H1 (cell line): Measurements from ENCODE around the gene HACD2. TPM values are rescaled to one million over a fixed set of nuclear protein-coding genes. Genes with fewer than 3 reads are reported as not detected.

Experiments used
- CTCF ChIA-PET: fragments of 300-600 bp; sonication (Branson Sonifier 250); formaldehyde crosslinking; loops from one replicate; lab custom pipeline; 2021; ENCODE audit not compliant: partially characterized antibody; lab: Charles Lee
- POLR2A ChIA-PET: fragments of 300-600 bp; sonication (Branson Sonifier 250); formaldehyde crosslinking; loops from one replicate; lab custom pipeline; 2021; ENCODE audit warnings: inconsistent platforms; ENCODE audit not compliant: partially characterized antibody; lab: Charles Lee
- DNase-seq, 2 experiments: peaks; one replicate each; pipeline versions ENCODE4 v3.0.0 to v3.0.0-alpha.2; 2010 to 2022; ENCODE audit warnings: low spot score in 2 of 2, low read depth in 1 of 2, mixed read lengths in 1 of 2
- FAIRE-seq: peaks from 2 replicates; lab custom pipeline; 2011; peaks lifted over from hg19 to GRCh38; lab: Jason Lieb, UNC
- H2AFZ ChIP-seq: 2 replicates; pipeline ENCODE4 v1.8.1; 2012; ENCODE audit warnings: low read length, inconsistent platforms
- H2AK5ac ChIP-seq: 2 replicates; pipeline ENCODE4 v1.6.1; 2013; ENCODE audit warnings: low read depth, low read length
- H2BK120ac ChIP-seq: replicated peaks from 2 replicates; pipeline ENCODE3; 2013; ENCODE audit warnings: low read depth, low read length, inconsistent platforms
- H2BK12ac ChIP-seq: 2 replicates; pipeline ENCODE4 v1.6.1; 2013; ENCODE audit warnings: low read depth, low read length
- H2BK15ac ChIP-seq: 2 replicates; pipeline ENCODE4 v1.6.1; 2013; ENCODE audit warnings: low read length
- H2BK20ac ChIP-seq: 2 replicates; pipeline ENCODE4 v1.6.1; 2013; ENCODE audit warnings: low read length
- H2BK5ac ChIP-seq: 2 replicates; pipeline ENCODE4 v1.6.1; 2013; ENCODE audit warnings: low read depth, low read length
- H3K14ac ChIP-seq: 2 replicates; pipeline ENCODE4 v1.6.1; 2013; ENCODE audit warnings: inconsistent platforms; ENCODE audit not compliant: insufficient read length
- H3K18ac ChIP-seq: 2 replicates; pipeline ENCODE4 v1.6.1; 2013; ENCODE audit warnings: low read length; ENCODE audit errors: extremely low read depth
- H3K23ac ChIP-seq: 2 replicates; pipeline ENCODE4 v1.6.1; 2013; ENCODE audit warnings: inconsistent platforms; ENCODE audit not compliant: insufficient read length
- H3K23me2 ChIP-seq: 2 replicates; pipeline ENCODE4 v1.6.1; 2013; ENCODE audit warnings: low read depth, low read length
- H3K27ac ChIP-seq: 2 replicates; pipeline ENCODE4 v1.6.1; 2011; ENCODE audit warnings: low read depth, low read length, inconsistent platforms
- H3K27me3 ChIP-seq, 4 experiments: replicated peaks in 1 of 4; 1 replicate in 1 of 4; 2 replicates in 3 of 4; pipeline versions ENCODE4 v1.6.1 to v1.8.1; 2011 to 2013; ENCODE audit warnings: low read length in 3 of 4, mild to moderate bottlenecking in 3 of 4, inconsistent platforms in 2 of 4, mixed read lengths in 2 of 4, moderate library complexity in 1 of 4; ENCODE audit not compliant: control insufficient read depth in 3 of 4, insufficient read depth in 3 of 4; ENCODE audit errors: extremely low read depth in 1 of 4
- H3K36me3 ChIP-seq, 4 experiments: 2 replicates each; pipeline versions ENCODE4 v1.6.1 to v1.8.1; 2011 to 2013; ENCODE audit warnings: mild to moderate bottlenecking in 4 of 4, low read length in 3 of 4, moderate library complexity in 2 of 4, control low read depth in 1 of 4, inconsistent platforms in 1 of 4; ENCODE audit not compliant: insufficient read depth in 4 of 4, control insufficient read depth in 2 of 4
- H3K4ac ChIP-seq: replicated peaks from 2 replicates; pipeline ENCODE3; 2013; ENCODE audit warnings: low read length, low read depth, mixed read lengths, inconsistent platforms; ENCODE audit not compliant: insufficient read length
- H3K4me1 ChIP-seq, 4 experiments: replicated peaks in 1 of 4; 1 replicate in 1 of 4; 2 replicates in 3 of 4; pipeline versions ENCODE4 v1.6.1 to v1.8.1; 2011 to 2013; ENCODE audit warnings: low read length in 3 of 4, inconsistent platforms in 2 of 4, mixed read lengths in 1 of 4; ENCODE audit not compliant: insufficient read depth in 4 of 4, control insufficient read depth in 3 of 4
- H3K4me2 ChIP-seq, 2 experiments: 2 replicates each; pipeline versions ENCODE4 v1.6.1 to v1.8.1; 2011 to 2013; ENCODE audit warnings: low read depth in 2 of 2, low read length in 2 of 2, control low read depth in 1 of 2, inconsistent platforms in 1 of 2, mild to moderate bottlenecking in 1 of 2; ENCODE audit not compliant: insufficient read depth in 1 of 2
- H3K4me3 ChIP-seq, 4 experiments: fragments of 200-600, 300-600 bp in 1 of 4; sonication (generic), shearing (Covaris generic), sonication (Bioruptor Twin) in 1 of 4; 2 replicates each; pipeline versions ENCODE4 v1.5.1 to v1.8.1; 2011 to 2016; ENCODE audit warnings: low read length in 4 of 4, low read depth in 3 of 4, control low read depth in 2 of 4, inconsistent platforms in 2 of 4, mild to moderate bottlenecking in 2 of 4, mixed read lengths in 1 of 4, moderate library complexity in 1 of 4; ENCODE audit not compliant: insufficient read depth in 2 of 4; ENCODE audit errors: extremely low read depth in 1 of 4
- H3K56ac ChIP-seq: replicated peaks from 2 replicates; pipeline ENCODE3; 2013; ENCODE audit warnings: low read depth, mild to moderate bottlenecking, mixed read lengths, low read length, inconsistent platforms; ENCODE audit not compliant: insufficient read length
- H3K79me1 ChIP-seq: 2 replicates; pipeline ENCODE4 v1.6.1; 2013; ENCODE audit warnings: low read depth, low read length, control low read depth
- H3K79me2 ChIP-seq, 2 experiments: 2 replicates each; pipeline versions ENCODE4 v1.6.1 to v1.8.1; 2012 to 2013; ENCODE audit warnings: low read length in 2 of 2, mild to moderate bottlenecking in 2 of 2, inconsistent platforms in 1 of 2; ENCODE audit not compliant: insufficient read depth in 2 of 2, control insufficient read depth in 1 of 2
- H3K9ac ChIP-seq, 4 experiments: replicated peaks in 1 of 4; 1 replicate in 1 of 4; 2 replicates in 3 of 4; pipeline versions ENCODE4 v1.6.1 to v1.8.1; 2011 to 2013; ENCODE audit warnings: low read depth in 3 of 4, low read length in 3 of 4, control low read depth in 2 of 4, mild to moderate bottlenecking in 2 of 4, moderate library complexity in 2 of 4, inconsistent platforms in 1 of 4; ENCODE audit errors: extremely low read depth in 1 of 4
- H3K9me3 ChIP-seq, 2 experiments: 2 replicates each; pipeline versions ENCODE4 v1.6.1 to v1.8.1; 2012 to 2013; ENCODE audit warnings: mild to moderate bottlenecking in 2 of 2, moderate library complexity in 2 of 2, control low read depth in 1 of 2, inconsistent platforms in 1 of 2, low read depth in 1 of 2, low read length in 1 of 2, mixed read lengths in 1 of 2; ENCODE audit not compliant: insufficient read depth in 2 of 2
- H4K20me1 ChIP-seq, 2 experiments: replicated peaks in 1 of 2; 2 replicates each; pipeline versions ENCODE3 to v1.8.1; 2011 to 2013; ENCODE audit warnings: inconsistent platforms in 2 of 2, low read length in 2 of 2, mild to moderate bottlenecking in 1 of 2; ENCODE audit not compliant: insufficient read depth in 2 of 2, control insufficient read depth in 1 of 2
- H4K5ac ChIP-seq: 2 replicates; pipeline ENCODE4 v1.6.1; 2013; ENCODE audit warnings: low read length, low read depth, mixed read lengths, inconsistent platforms; ENCODE audit not compliant: insufficient read length
- H4K8ac ChIP-seq: 2 replicates; pipeline ENCODE4 v1.8.0; 2013; ENCODE audit warnings: mild to moderate bottlenecking, moderate library complexity, low read length, inconsistent platforms; ENCODE audit not compliant: insufficient read depth; ENCODE audit errors: extremely low read depth
- H4K91ac ChIP-seq: replicated peaks from 2 replicates; pipeline ENCODE3; 2013; ENCODE audit warnings: low read length, mixed read lengths, inconsistent platforms; ENCODE audit not compliant: insufficient read length
- CTCF ChIP-seq, 3 experiments: IDR thresholded peaks; 1 replicate in 2 of 3; 2 replicates in 1 of 3; pipeline versions ENCODE4 v1.5.1 to v1.6.1; 2011; ENCODE audit warnings: low read length in 3 of 3, mild to moderate bottlenecking in 3 of 3, inconsistent platforms in 2 of 3, low read depth in 1 of 3, moderate library complexity in 1 of 3; ENCODE audit not compliant: insufficient read depth in 1 of 3; ENCODE audit errors: control extremely low read depth in 1 of 3
- EZH2 ChIP-seq: fragments of 200-600 bp; sonication (generic); IDR thresholded peaks from 2 replicates; pipeline ENCODE4 v1.7.1; 2012; ENCODE audit warnings: low read depth, mild to moderate bottlenecking, moderate library complexity, low read length, inconsistent platforms; ENCODE audit not compliant: severe bottlenecking
- HDAC2 ChIP-seq, 2 experiments: fragments of 300-600 bp in 1 of 2; sonication (generic) in 1 of 2; IDR thresholded peaks; 2 replicates each; pipeline ENCODE4 v1.6.1; 2011 to 2012; ENCODE audit warnings: low read depth in 2 of 2, low read length in 2 of 2, mild to moderate bottlenecking in 2 of 2, moderate library complexity in 2 of 2, borderline replicate concordance in 1 of 2, inconsistent platforms in 1 of 2
- NANOG ChIP-seq: IDR thresholded peaks from 2 replicates; pipeline ENCODE4 v1.6.1; 2011; ENCODE audit warnings: low read length, low read depth, mild to moderate bottlenecking, inconsistent platforms; ENCODE audit not compliant: insufficient read depth, poor library complexity, severe bottlenecking
- RFX5 ChIP-seq: IDR thresholded peaks from 2 replicates; pipeline ENCODE4 v1.6.1; 2011; ENCODE audit warnings: low read depth, low read length, improper control_type of control experiment, borderline replicate concordance
- SIX5 ChIP-seq: IDR thresholded peaks from 2 replicates; pipeline ENCODE4 v1.6.1; 2011; ENCODE audit warnings: mild to moderate bottlenecking, low read depth, low read length
- TBP ChIP-seq: IDR thresholded peaks from 2 replicates; pipeline ENCODE4 v1.6.1; 2011; ENCODE audit warnings: low read depth, low read length, improper control_type of control experiment
- WGBS, 2 experiments: shearing (Covaris generic) in 1 of 2; methylation state at CpG; one replicate each; pipeline versions ENCODE4 v1.1.6 to v1.1.7; 2013 to 2015; ENCODE audit warnings: low lambda C conversion rate in 2 of 2, mixed read lengths in 2 of 2, inconsistent platforms in 1 of 2, low coverage in 1 of 2, missing lambda C conversion rate in 1 of 2; ENCODE audit not compliant: insufficient replicate concordance in 2 of 2, insufficient coverage in 1 of 2, insufficient read length in 1 of 2; ENCODE audit errors: extremely low coverage in 1 of 2, missing lambda C conversion rate in 1 of 2; 5-methylcytosine and 5-hydroxymethylcytosine counted together
- polyA plus RNA-seq, 7 experiments: library from polyadenylated mRNA; depleted of rRNA in 3 of 7; stranded (reverse) in 5 of 7; unstranded in 2 of 7; fragments of >200 nt in 5 of 7; fragments of 200-250 nt in 2 of 7; gene quantifications; 1 replicate in 5 of 7; 2 replicates in 1 of 7; 4 replicates in 1 of 7; pipeline versions ENCODE4 v1.2.1 to v1.2.3, GENCODE V29; 2011 to 2013; ENCODE audit warnings: missing spikeins in 2 of 7, mixed read lengths in 2 of 7
- total RNA-seq: library from RNA; stranded (reverse); fragmentation: NEBNext Ultra II Directional; extraction: Animal tissue kit (Norgen Biotek cat#: 25700); gene quantifications from 2 replicates; pipeline ENCODE4 v1.2.1, GENCODE V29; 2021

Gene HACD2
- total and polyA plus RNA-seq, 2 of the 8 experiments (the other 6 are each of a cell fraction or from before 2014, with no cell fraction given) = 24.9 to 31.2 TPM

- Histone ChIP-seq H3K4me2 (no peak overlapping the region), H4K20me1 (no peaks in the 10 kb centered on the region), H3K9me3 (no peaks in the 10 kb centered on the region), H3K56ac (no peak overlapping the region), H3K4me1 (no peaks in the 10 kb centered on the region), H3K23me2 (no peaks in the 10 kb centered on the region), H4K8ac (no peak overlapping the region), H3K27ac (no peak overlapping the region), H3K18ac (no peak overlapping the region), H2AFZ (no peak overlapping the region), H2BK5ac (no peak overlapping the region), H2BK12ac (no peak overlapping the region), H4K5ac (no peak overlapping the region), H2BK20ac (no peak overlapping the region), H3K4ac (no peak overlapping the region), H2AK5ac (no peak overlapping the region), H3K79me1 (no peaks in the 10 kb centered on the region), H3K27me3 (no peaks in the 10 kb centered on the region; a peak in 1 of 7 replicates), H2BK15ac (no peak overlapping the region), H3K9ac (no peak overlapping the region), H2BK120ac (no peak overlapping the region), H4K91ac (no peak overlapping the region), H3K23ac (no peak overlapping the region), H3K14ac (no peak overlapping the region), H3K36me3 (no peaks in the 10 kb centered on the region), H3K79me2 (no peaks in the 10 kb centered on the region), H3K4me3 (no peak overlapping the region)
- WGBS, 2 experiments = 85% methylated on average over 15 of the region's 15 CpGs; no CpG with 5 or more reads in 1 of the 2 experiments
- FAIRE-seq = no peak
- ChIA-PET CTCF (interaction anchor here (0.8 to 3.2 kb wide), 16 partner anchors 8 to 148 kb away, joined by 3 to 18 read pairs (median 4); partner anchors contain the start of gene ADCY5), POLR2A (no interaction called here)
- no peak for DNase-seq
- TF ChIP-seq HDAC2 (IDR thresholded peaks at IDR 0.05; ENCODE audit: borderline replicate concordance in 1 of 2, low read depth in 2 of 2, low read length in 2 of 2) (no peak), RFX5 (no peak), CTCF (IDR thresholded peaks at IDR 0.05; ENCODE audit: control extremely low read depth in 1 of 3, insufficient read depth in 1 of 3, low read depth in 1 of 3, low read length in 3 of 3) (no peak), SIX5 (no peak), TBP (no peak), EZH2 (no peak), NANOG (no peak)
These were observed 107.7 kb downstream of the HACD2 start for GRCh38 chr3:123476967-123477750.
